Hematopoietic multipotent progenitor cell treated with erythropoietin and hydrocortisone succinate and interleukin-3 and kit ligand, for 8 days (in vitro differentiated cells): ENCODE measurements around the gene NAAA.
"Not testable (repeated sequence)": the region's sequence is repeated elsewhere in the genome, so short reads cannot be mapped to it uniquely, and the experiment has no call there.

Experiments used
- DNase-seq: peaks from one replicate; pipeline ENCODE4 v3.0.0-alpha.2; 2015

Gene NAAA

GRCh38 chr4:75940692-75941253 lies at the start of gene NAAA:
Gene NAAA, minus strand, starts transcription at chr4:75941013. Its CDS starts 64 bp downstream, at chr4:75940949.
- DNase-seq: peak; percentile 61

- peak; percentile 4 for DNase-seq
These were observed 49.2 kb upstream of the NAAA start for GRCh38 chr4:75989846-75990528.

GRCh38 chr4:75985116-75985515 lies 44.3 kb upstream of the NAAA start:
- DNase-seq: no peak

- no peak for DNase-seq
These were observed 39.8 kb upstream of the NAAA start for GRCh38 chr4:75980576-75980975.

GRCh38 chr4:75976177-75976576 lies 35.4 kb upstream of the NAAA start:
- DNase-seq: no peak

GRCh38 chr4:75973766-75974165 lies 33.0 kb upstream of the NAAA start:
- no peak for DNase-seq

- no peak for DNase-seq
These were observed 27.3 kb upstream of the NAAA start for GRCh38 chr4:75968084-75968483.

GRCh38 chr4:75963558-75963957 lies 22.7 kb upstream of the NAAA start:
- no peak for DNase-seq

GRCh38 chr4:75962072-75962471 lies 21.3 kb upstream of the NAAA start:
- not testable (repeated sequence) for DNase-seq

- DNase-seq: not testable (repeated sequence)
These were observed 17.7 kb upstream of the NAAA start for GRCh38 chr4:75958546-75958945.

GRCh38 chr4:75954811-75955210 lies 14.0 kb upstream of the NAAA start:
- DNase-seq: peak; percentile 33

GRCh38 chr4:75953509-75953908 lies 12.7 kb upstream of the NAAA start:
- no peak for DNase-seq

GRCh38 chr4:75950213-75950815 lies 9.5 kb upstream of the NAAA start:
- no peak for DNase-seq

- no peak for DNase-seq
These were observed 8.1 kb upstream of the NAAA start for GRCh38 chr4:75948822-75949444.

- peak; percentile 64 for DNase-seq
These were observed 722 bp downstream of the NAAA start for GRCh38 chr4:75939890-75940691.

- no peak for DNase-seq
These were observed 5.2 kb downstream of the NAAA start for GRCh38 chr4:75935628-75936027.

- no peak for DNase-seq
These were observed 10.7 kb downstream of the NAAA start for GRCh38 chr4:75930152-75930551.

GRCh38 chr4:75924916-75925315 lies 15.9 kb downstream of the NAAA start:
- not testable (repeated sequence) for DNase-seq

GRCh38 chr4:75924309-75924827 lies 16.4 kb downstream of the NAAA start:
- no peak for DNase-seq

GRCh38 chr4:75922588-75922987 lies 18.2 kb downstream of the NAAA start:
- DNase-seq: no peak

GRCh38 chr4:75921910-75922309 lies 18.9 kb downstream of the NAAA start:
- no peak for DNase-seq

- DNase-seq: no peak
These were observed 20.5 kb downstream of the NAAA start for GRCh38 chr4:75920327-75920726.

- peak; percentile 15 for DNase-seq
These were observed 20.9 kb downstream of the NAAA start for GRCh38 chr4:75919920-75920319.
